GM12865 (cell line): ENCODE measurements around the gene PTPRE.
A peak's percentile ranks its signal among the peaks of the same experiment; 100 is the strongest.

Source experiments
- DNase-seq: peaks from one replicate; pipeline ENCODE4 v3.0.0; 2010; ENCODE audit warnings: low read depth
- H3K4me3 ChIP-seq: 2 replicates; pipeline ENCODE4 v1.5.1; 2011; ENCODE audit warnings: mild to moderate bottlenecking, low read depth, low read length, control low read depth
- TF ChIP-seq, protein P1 (sequence below): IDR thresholded peaks from 2 replicates; pipeline ENCODE4 v1.5.1; 2011; ENCODE audit warnings: low read length, control low read depth, low read depth, inconsistent platforms; ENCODE audit not compliant: insufficient read depth; ENCODE audit errors: missing control alignments

The PTPRE gene

DNA sequence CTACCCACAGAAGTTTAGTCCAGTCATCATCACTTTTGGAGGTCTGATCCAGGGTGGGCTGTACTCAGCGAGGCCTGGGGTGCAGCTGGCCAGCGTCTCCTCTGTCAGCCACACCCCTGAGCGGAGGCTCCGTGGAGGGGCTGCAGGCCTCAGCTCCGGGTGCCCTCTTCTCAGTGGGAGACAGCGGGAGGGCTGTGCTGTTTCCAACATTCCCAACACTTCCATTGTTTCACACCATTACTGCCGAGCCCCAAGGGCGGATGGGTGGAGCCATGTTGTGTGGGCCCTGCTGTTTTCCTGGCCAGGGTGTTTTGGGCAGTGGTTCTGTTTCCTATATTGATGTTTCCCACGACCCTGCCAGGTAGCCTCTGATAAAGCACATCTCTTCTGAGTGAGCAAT, 124.3 kb downstream of the PTPRE start:
- TF ChIP-seq, protein P1, sequence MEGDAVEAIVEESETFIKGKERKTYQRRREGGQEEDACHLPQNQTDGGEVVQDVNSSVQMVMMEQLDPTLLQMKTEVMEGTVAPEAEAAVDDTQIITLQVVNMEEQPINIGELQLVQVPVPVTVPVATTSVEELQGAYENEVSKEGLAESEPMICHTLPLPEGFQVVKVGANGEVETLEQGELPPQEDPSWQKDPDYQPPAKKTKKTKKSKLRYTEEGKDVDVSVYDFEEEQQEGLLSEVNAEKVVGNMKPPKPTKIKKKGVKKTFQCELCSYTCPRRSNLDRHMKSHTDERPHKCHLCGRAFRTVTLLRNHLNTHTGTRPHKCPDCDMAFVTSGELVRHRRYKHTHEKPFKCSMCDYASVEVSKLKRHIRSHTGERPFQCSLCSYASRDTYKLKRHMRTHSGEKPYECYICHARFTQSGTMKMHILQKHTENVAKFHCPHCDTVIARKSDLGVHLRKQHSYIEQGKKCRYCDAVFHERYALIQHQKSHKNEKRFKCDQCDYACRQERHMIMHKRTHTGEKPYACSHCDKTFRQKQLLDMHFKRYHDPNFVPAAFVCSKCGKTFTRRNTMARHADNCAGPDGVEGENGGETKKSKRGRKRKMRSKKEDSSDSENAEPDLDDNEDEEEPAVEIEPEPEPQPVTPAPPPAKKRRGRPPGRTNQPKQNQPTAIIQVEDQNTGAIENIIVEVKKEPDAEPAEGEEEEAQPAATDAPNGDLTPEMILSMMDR: no peak
- no peak overlapping the region for H3K4me3 ChIP-seq
- DNase-seq: no peak

- no peak for DNase-seq
- TF ChIP-seq, protein P1: no peak
- no peak overlapping the region for H3K4me3 ChIP-seq
Observed at GRCh38 chr10:128032466-128032865, 125.6 kb downstream of the PTPRE start.

DNA sequence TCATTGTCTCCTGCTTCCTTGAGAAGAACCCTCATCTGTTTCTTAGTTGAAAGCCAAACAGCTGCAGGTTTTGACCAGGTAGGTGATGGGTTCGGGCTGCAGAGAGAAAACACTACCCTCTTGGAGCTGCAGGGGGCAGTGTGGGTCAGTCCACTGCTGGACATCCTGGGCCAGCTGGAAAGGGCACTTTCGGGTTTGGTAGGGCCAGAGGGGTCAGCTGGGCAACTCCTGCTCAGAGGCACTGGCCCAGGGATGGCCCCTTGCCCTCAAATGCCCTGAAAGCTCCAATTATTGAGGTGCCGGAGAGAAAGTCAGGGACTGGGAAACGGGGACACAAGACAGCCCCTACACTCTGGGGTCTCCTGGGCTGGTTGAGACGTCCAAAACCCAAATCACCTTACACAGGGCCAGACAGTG, 128.7 kb downstream of the PTPRE start:
- peak; percentile 53 for DNase-seq
- TF ChIP-seq, protein P1: peak; percentile 91
- H3K4me3 ChIP-seq: no peak overlapping the region

DNA sequence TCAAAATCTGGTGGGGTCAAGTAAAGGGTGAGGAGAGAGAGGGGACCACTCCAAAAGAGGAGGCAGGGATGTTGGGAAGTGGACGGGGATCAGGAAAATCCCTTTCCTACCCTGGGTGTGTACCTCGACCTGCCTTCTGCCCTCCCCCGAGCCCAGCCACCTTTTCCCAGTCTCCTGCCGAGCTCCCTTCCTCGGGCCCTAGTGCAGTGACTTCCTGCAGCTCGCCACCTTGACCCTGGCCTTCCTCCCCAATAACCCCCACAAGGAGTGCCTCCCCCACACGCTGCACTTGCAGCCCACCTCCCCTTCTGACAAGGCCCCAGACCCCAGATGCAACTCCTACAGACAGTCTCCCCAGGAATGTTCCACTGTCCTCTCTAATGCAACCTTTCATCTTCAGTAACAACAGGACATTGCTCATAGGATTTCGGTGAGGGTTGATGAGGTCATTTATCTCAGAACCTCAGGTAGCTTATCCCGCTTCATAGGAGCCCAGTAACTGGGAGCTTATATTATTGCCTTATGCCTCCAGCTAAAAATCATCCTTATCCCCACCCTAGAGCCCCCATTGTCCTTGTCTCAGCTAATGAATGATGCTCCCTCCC, 129.2 kb downstream of the PTPRE start:
- no peak for DNase-seq
- TF ChIP-seq, protein P1: no peak
- H3K4me3 ChIP-seq: no peak overlapping the region

GRCh38 chr10:128036746-128037543, 130.0 kb downstream of the PTPRE start:
- DNase-seq: no peak
- TF ChIP-seq, protein P1: no peak
- no peak overlapping the region for H3K4me3 ChIP-seq

GRCh38 chr10:128040096-128040495, 133.2 kb downstream of the PTPRE start:
- no peak overlapping the region for H3K4me3 ChIP-seq
- TF ChIP-seq, protein P1: no peak
- DNase-seq: no peak

DNA sequence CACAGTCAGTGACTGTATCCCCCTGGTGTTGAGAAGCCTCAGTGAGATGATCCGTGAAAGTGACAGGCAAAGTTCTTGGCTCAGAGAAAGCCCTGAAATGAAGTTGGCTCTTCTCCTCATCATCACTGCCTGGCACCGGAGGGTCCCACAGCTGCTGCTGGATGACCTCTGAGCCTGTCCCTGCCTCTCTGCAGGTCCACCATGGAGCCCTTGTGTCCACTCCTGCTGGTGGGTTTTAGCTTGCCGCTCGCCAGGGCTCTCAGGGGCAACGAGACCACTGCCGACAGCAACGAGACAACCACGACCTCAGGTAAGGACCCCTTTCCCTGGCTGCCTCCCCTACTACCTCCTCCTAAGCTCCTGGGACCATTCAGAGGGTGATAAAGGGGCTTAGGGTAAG, 133.8 kb downstream of the PTPRE start:
- DNase-seq: no peak
- H3K4me3 ChIP-seq: no peak overlapping the region
- TF ChIP-seq, protein P1: no peak
